H1 (cell line): ENCODE data around the gene ARHGAP26. TPM values are rescaled to one million over a fixed set of nuclear protein-coding genes. Genes with fewer than 3 reads are reported as not detected.

Source experiments
- CTCF ChIA-PET: fragments of 300-600 bp; sonication (Branson Sonifier 250); formaldehyde crosslinking; loops from one replicate; lab custom pipeline; 2021; ENCODE audit not compliant: partially characterized antibody; lab: Charles Lee
- POLR2A ChIA-PET: fragments of 300-600 bp; sonication (Branson Sonifier 250); formaldehyde crosslinking; loops from one replicate; lab custom pipeline; 2021; ENCODE audit warnings: inconsistent platforms; ENCODE audit not compliant: partially characterized antibody; lab: Charles Lee
- DNase-seq, 2 experiments: peaks; one replicate each; pipeline versions ENCODE4 v3.0.0 to v3.0.0-alpha.2; 2010 to 2022; ENCODE audit warnings: low spot score in 2 of 2, low read depth in 1 of 2, mixed read lengths in 1 of 2
- FAIRE-seq: peaks from 2 replicates; lab custom pipeline; 2011; peaks lifted over from hg19 to GRCh38; lab: Jason Lieb, UNC
- H2AFZ ChIP-seq: 2 replicates; pipeline ENCODE4 v1.8.1; 2012; ENCODE audit warnings: low read length, inconsistent platforms
- H2AK5ac ChIP-seq: 2 replicates; pipeline ENCODE4 v1.6.1; 2013; ENCODE audit warnings: low read depth, low read length
- H2BK120ac ChIP-seq: replicated peaks from 2 replicates; pipeline ENCODE3; 2013; ENCODE audit warnings: low read depth, low read length, inconsistent platforms
- H2BK12ac ChIP-seq: 2 replicates; pipeline ENCODE4 v1.6.1; 2013; ENCODE audit warnings: low read depth, low read length
- H2BK15ac ChIP-seq: 2 replicates; pipeline ENCODE4 v1.6.1; 2013; ENCODE audit warnings: low read length
- H2BK20ac ChIP-seq: 2 replicates; pipeline ENCODE4 v1.6.1; 2013; ENCODE audit warnings: low read length
- H2BK5ac ChIP-seq: 2 replicates; pipeline ENCODE4 v1.6.1; 2013; ENCODE audit warnings: low read depth, low read length
- H3K14ac ChIP-seq: 2 replicates; pipeline ENCODE4 v1.6.1; 2013; ENCODE audit warnings: inconsistent platforms; ENCODE audit not compliant: insufficient read length
- H3K18ac ChIP-seq: 2 replicates; pipeline ENCODE4 v1.6.1; 2013; ENCODE audit warnings: low read length; ENCODE audit errors: extremely low read depth
- H3K23ac ChIP-seq: 2 replicates; pipeline ENCODE4 v1.6.1; 2013; ENCODE audit warnings: inconsistent platforms; ENCODE audit not compliant: insufficient read length
- H3K23me2 ChIP-seq: 2 replicates; pipeline ENCODE4 v1.6.1; 2013; ENCODE audit warnings: low read depth, low read length
- H3K27ac ChIP-seq: 2 replicates; pipeline ENCODE4 v1.6.1; 2011; ENCODE audit warnings: low read depth, low read length, inconsistent platforms
- H3K27me3 ChIP-seq, 4 experiments: replicated peaks in 1 of 4; 1 replicate in 1 of 4; 2 replicates in 3 of 4; pipeline versions ENCODE4 v1.6.1 to v1.8.1; 2011 to 2013; ENCODE audit warnings: low read length in 3 of 4, mild to moderate bottlenecking in 3 of 4, inconsistent platforms in 2 of 4, mixed read lengths in 2 of 4, moderate library complexity in 1 of 4; ENCODE audit not compliant: control insufficient read depth in 3 of 4, insufficient read depth in 3 of 4; ENCODE audit errors: extremely low read depth in 1 of 4
- H3K36me3 ChIP-seq, 4 experiments: 2 replicates each; pipeline versions ENCODE4 v1.6.1 to v1.8.1; 2011 to 2013; ENCODE audit warnings: mild to moderate bottlenecking in 4 of 4, low read length in 3 of 4, moderate library complexity in 2 of 4, control low read depth in 1 of 4, inconsistent platforms in 1 of 4; ENCODE audit not compliant: insufficient read depth in 4 of 4, control insufficient read depth in 2 of 4
- H3K4ac ChIP-seq: replicated peaks from 2 replicates; pipeline ENCODE3; 2013; ENCODE audit warnings: low read length, low read depth, mixed read lengths, inconsistent platforms; ENCODE audit not compliant: insufficient read length
- H3K4me1 ChIP-seq, 4 experiments: replicated peaks in 1 of 4; 1 replicate in 1 of 4; 2 replicates in 3 of 4; pipeline versions ENCODE4 v1.6.1 to v1.8.1; 2011 to 2013; ENCODE audit warnings: low read length in 3 of 4, inconsistent platforms in 2 of 4, mixed read lengths in 1 of 4; ENCODE audit not compliant: insufficient read depth in 4 of 4, control insufficient read depth in 3 of 4
- H3K4me2 ChIP-seq, 2 experiments: 2 replicates each; pipeline versions ENCODE4 v1.6.1 to v1.8.1; 2011 to 2013; ENCODE audit warnings: low read depth in 2 of 2, low read length in 2 of 2, control low read depth in 1 of 2, inconsistent platforms in 1 of 2, mild to moderate bottlenecking in 1 of 2; ENCODE audit not compliant: insufficient read depth in 1 of 2
- H3K4me3 ChIP-seq, 4 experiments: fragments of 200-600, 300-600 bp in 1 of 4; sonication (generic), shearing (Covaris generic), sonication (Bioruptor Twin) in 1 of 4; 2 replicates each; pipeline versions ENCODE4 v1.5.1 to v1.8.1; 2011 to 2016; ENCODE audit warnings: low read length in 4 of 4, low read depth in 3 of 4, control low read depth in 2 of 4, inconsistent platforms in 2 of 4, mild to moderate bottlenecking in 2 of 4, mixed read lengths in 1 of 4, moderate library complexity in 1 of 4; ENCODE audit not compliant: insufficient read depth in 2 of 4; ENCODE audit errors: extremely low read depth in 1 of 4
- H3K56ac ChIP-seq: replicated peaks from 2 replicates; pipeline ENCODE3; 2013; ENCODE audit warnings: low read depth, mild to moderate bottlenecking, mixed read lengths, low read length, inconsistent platforms; ENCODE audit not compliant: insufficient read length
- H3K79me1 ChIP-seq: 2 replicates; pipeline ENCODE4 v1.6.1; 2013; ENCODE audit warnings: low read depth, low read length, control low read depth
- H3K79me2 ChIP-seq, 2 experiments: 2 replicates each; pipeline versions ENCODE4 v1.6.1 to v1.8.1; 2012 to 2013; ENCODE audit warnings: low read length in 2 of 2, mild to moderate bottlenecking in 2 of 2, inconsistent platforms in 1 of 2; ENCODE audit not compliant: insufficient read depth in 2 of 2, control insufficient read depth in 1 of 2
- H3K9ac ChIP-seq, 4 experiments: replicated peaks in 1 of 4; 1 replicate in 1 of 4; 2 replicates in 3 of 4; pipeline versions ENCODE4 v1.6.1 to v1.8.1; 2011 to 2013; ENCODE audit warnings: low read depth in 3 of 4, low read length in 3 of 4, control low read depth in 2 of 4, mild to moderate bottlenecking in 2 of 4, moderate library complexity in 2 of 4, inconsistent platforms in 1 of 4; ENCODE audit errors: extremely low read depth in 1 of 4
- H3K9me3 ChIP-seq, 2 experiments: 2 replicates each; pipeline versions ENCODE4 v1.6.1 to v1.8.1; 2012 to 2013; ENCODE audit warnings: mild to moderate bottlenecking in 2 of 2, moderate library complexity in 2 of 2, control low read depth in 1 of 2, inconsistent platforms in 1 of 2, low read depth in 1 of 2, low read length in 1 of 2, mixed read lengths in 1 of 2; ENCODE audit not compliant: insufficient read depth in 2 of 2
- H4K20me1 ChIP-seq, 2 experiments: replicated peaks in 1 of 2; 2 replicates each; pipeline versions ENCODE3 to v1.8.1; 2011 to 2013; ENCODE audit warnings: inconsistent platforms in 2 of 2, low read length in 2 of 2, mild to moderate bottlenecking in 1 of 2; ENCODE audit not compliant: insufficient read depth in 2 of 2, control insufficient read depth in 1 of 2
- H4K5ac ChIP-seq: 2 replicates; pipeline ENCODE4 v1.6.1; 2013; ENCODE audit warnings: low read length, low read depth, mixed read lengths, inconsistent platforms; ENCODE audit not compliant: insufficient read length
- H4K8ac ChIP-seq: 2 replicates; pipeline ENCODE4 v1.8.0; 2013; ENCODE audit warnings: mild to moderate bottlenecking, moderate library complexity, low read length, inconsistent platforms; ENCODE audit not compliant: insufficient read depth; ENCODE audit errors: extremely low read depth
- H4K91ac ChIP-seq: replicated peaks from 2 replicates; pipeline ENCODE3; 2013; ENCODE audit warnings: low read length, mixed read lengths, inconsistent platforms; ENCODE audit not compliant: insufficient read length
- ASH2L ChIP-seq: fragments of 200-600, 300-600 bp; sonication (generic); IDR thresholded peaks from one replicate; pipeline ENCODE4 v1.7.1; 2017; ENCODE audit warnings: low read length
- MAFK ChIP-seq: IDR thresholded peaks from 2 replicates; pipeline ENCODE4 v1.6.1; 2012; ENCODE audit warnings: low read depth, mild to moderate bottlenecking, improper control_type of control experiment, low read length
- RAD21 ChIP-seq, 2 experiments: IDR thresholded peaks in 1 of 2; conservative IDR thresholded peaks in 1 of 2; 2 replicates each; pipeline ENCODE4 v1.6.1; 2011; ENCODE audit warnings: low read depth in 2 of 2, low read length in 2 of 2, improper control_type of control experiment in 1 of 2, inconsistent platforms in 1 of 2, mild to moderate bottlenecking in 1 of 2, moderate library complexity in 1 of 2
- TEAD4 ChIP-seq: IDR thresholded peaks from 2 replicates; pipeline ENCODE4 v1.6.1; 2012; ENCODE audit warnings: low read depth, low read length, inconsistent platforms, mixed read lengths
- WGBS, 2 experiments: shearing (Covaris generic) in 1 of 2; methylation state at CpG; one replicate each; pipeline versions ENCODE4 v1.1.6 to v1.1.7; 2013 to 2015; ENCODE audit warnings: low lambda C conversion rate in 2 of 2, mixed read lengths in 2 of 2, inconsistent platforms in 1 of 2, low coverage in 1 of 2, missing lambda C conversion rate in 1 of 2; ENCODE audit not compliant: insufficient replicate concordance in 2 of 2, insufficient coverage in 1 of 2, insufficient read length in 1 of 2; ENCODE audit errors: extremely low coverage in 1 of 2, missing lambda C conversion rate in 1 of 2; 5-methylcytosine and 5-hydroxymethylcytosine counted together
- polyA plus RNA-seq, 7 experiments: library from polyadenylated mRNA; depleted of rRNA in 3 of 7; stranded (reverse) in 5 of 7; unstranded in 2 of 7; fragments of >200 nt in 5 of 7; fragments of 200-250 nt in 2 of 7; gene quantifications; 1 replicate in 5 of 7; 2 replicates in 1 of 7; 4 replicates in 1 of 7; pipeline versions ENCODE4 v1.2.1 to v1.2.3, GENCODE V29; 2011 to 2013; ENCODE audit warnings: missing spikeins in 2 of 7, mixed read lengths in 2 of 7
- total RNA-seq: library from RNA; stranded (reverse); fragmentation: NEBNext Ultra II Directional; extraction: Animal tissue kit (Norgen Biotek cat#: 25700); gene quantifications from 2 replicates; pipeline ENCODE4 v1.2.1, GENCODE V29; 2021
- TF ChIP-seq, protein P1 (sequence below), 3 experiments: IDR thresholded peaks; 1 replicate in 2 of 3; 2 replicates in 1 of 3; pipeline versions ENCODE4 v1.5.1 to v1.6.1; 2011; ENCODE audit warnings: low read length in 3 of 3, mild to moderate bottlenecking in 3 of 3, inconsistent platforms in 2 of 3, low read depth in 1 of 3, moderate library complexity in 1 of 3; ENCODE audit not compliant: insufficient read depth in 1 of 3; ENCODE audit errors: control extremely low read depth in 1 of 3

Gene ARHGAP26
- total and polyA plus RNA-seq, 2 of the 8 experiments (the other 6 are each of a cell fraction or from before 2014, with no cell fraction given), result 7.1 to 24.8 TPM

GRCh38 chr5:143168921-143169810, 399.0 kb downstream of the ARHGAP26 start:
- H4K8ac ChIP-seq, result no peak overlapping the region
- no peaks in the 10 kb centered on the region for H3K23me2 ChIP-seq
- 82% methylated on average over 3 of the region's 3 CpGs; no CpG with 5 or more reads in 1 of the 2 experiments for WGBS, 2 experiments
- H3K79me2 ChIP-seq, result no peaks in the 10 kb centered on the region
- no peaks in the 10 kb centered on the region for H3K9me3 ChIP-seq
- no peak overlapping the region for H3K4me2 ChIP-seq
- H3K56ac ChIP-seq, result no peak overlapping the region
- H2BK12ac ChIP-seq, result no peak overlapping the region
- ChIA-PET CTCF (no interaction called here), POLR2A (no interaction called here)
- H3K9ac ChIP-seq, result no peak overlapping the region
- no peaks in the 10 kb centered on the region for H3K36me3 ChIP-seq
- H3K4ac ChIP-seq, result no peak overlapping the region
- H3K27me3 ChIP-seq, result no peaks in the 10 kb centered on the region
- H4K91ac ChIP-seq, result no peak overlapping the region
- no peak overlapping the region for H2AK5ac ChIP-seq
- no peak overlapping the region for H3K14ac ChIP-seq
- H2BK15ac ChIP-seq, result no peak overlapping the region
- no peak overlapping the region for H3K18ac ChIP-seq
- H2AFZ ChIP-seq, result no peak overlapping the region
- no peak overlapping the region for H3K4me3 ChIP-seq
- no peaks in the 10 kb centered on the region for H4K20me1 ChIP-seq
- TF ChIP-seq MAFK, result no peak
- no peak for TF ChIP-seq ASH2L
- TF ChIP-seq RAD21 (IDR thresholded peaks at IDR 0.05 in 1 of 2, conservative IDR thresholded peaks at IDR 0.05 in 1 of 2; ENCODE audit: low read depth in 2 of 2, low read length in 2 of 2), result no peak
- no peak for TF ChIP-seq TEAD4
- TF ChIP-seq, protein P1, sequence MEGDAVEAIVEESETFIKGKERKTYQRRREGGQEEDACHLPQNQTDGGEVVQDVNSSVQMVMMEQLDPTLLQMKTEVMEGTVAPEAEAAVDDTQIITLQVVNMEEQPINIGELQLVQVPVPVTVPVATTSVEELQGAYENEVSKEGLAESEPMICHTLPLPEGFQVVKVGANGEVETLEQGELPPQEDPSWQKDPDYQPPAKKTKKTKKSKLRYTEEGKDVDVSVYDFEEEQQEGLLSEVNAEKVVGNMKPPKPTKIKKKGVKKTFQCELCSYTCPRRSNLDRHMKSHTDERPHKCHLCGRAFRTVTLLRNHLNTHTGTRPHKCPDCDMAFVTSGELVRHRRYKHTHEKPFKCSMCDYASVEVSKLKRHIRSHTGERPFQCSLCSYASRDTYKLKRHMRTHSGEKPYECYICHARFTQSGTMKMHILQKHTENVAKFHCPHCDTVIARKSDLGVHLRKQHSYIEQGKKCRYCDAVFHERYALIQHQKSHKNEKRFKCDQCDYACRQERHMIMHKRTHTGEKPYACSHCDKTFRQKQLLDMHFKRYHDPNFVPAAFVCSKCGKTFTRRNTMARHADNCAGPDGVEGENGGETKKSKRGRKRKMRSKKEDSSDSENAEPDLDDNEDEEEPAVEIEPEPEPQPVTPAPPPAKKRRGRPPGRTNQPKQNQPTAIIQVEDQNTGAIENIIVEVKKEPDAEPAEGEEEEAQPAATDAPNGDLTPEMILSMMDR (IDR thresholded peaks at IDR 0.05; ENCODE audit: control extremely low read depth in 1 of 3, insufficient read depth in 1 of 3, low read depth in 1 of 3, low read length in 3 of 3), result no peak
- H3K4me1 ChIP-seq, result peaks cover 0 to 7% (median 5%) of the 10 kb centered on the region in 4 experiments; a peak in 4 of 7 replicates
- no peak overlapping the region for H2BK120ac ChIP-seq
- H3K79me1 ChIP-seq, result no peaks in the 10 kb centered on the region
- H2BK5ac ChIP-seq, result no peak overlapping the region
- no peak overlapping the region for H3K23ac ChIP-seq
- FAIRE-seq (no peak), DNase-seq (no peak)
- H3K27ac ChIP-seq, result no peak overlapping the region
- no peak overlapping the region for H4K5ac ChIP-seq
- no peak overlapping the region for H2BK20ac ChIP-seq
